ENCODE measurements around the gene TMEM127.

GRCh38 chr2:96208143-96209010, 57.4 kb downstream of the TMEM127 start, which contains the start of gene STARD7:
- peak; percentile 81; the same call in 1 of the 2 replicates for TF ChIP-seq TAF1 (IDR thresholded peaks at IDR 0.05; ENCODE audit: borderline replicate concordance, insufficient read depth, low read length)
- peak in 1 of 2 experiments; percentile 7; a peak in 1 of 4 replicates for TF ChIP-seq REST (IDR thresholded peaks at IDR 0.05; ENCODE audit: insufficient read depth in 1 of 2, low read depth in 2 of 2, low read length in 2 of 2)
- TF ChIP-seq POLR2AphosphoS5 (IDR thresholded peaks at IDR 0.05; ENCODE audit: low read depth, low read length), result peak; percentile 90
- TF ChIP-seq SIN3A (IDR thresholded peaks at IDR 0.05; ENCODE audit: borderline replicate concordance, insufficient read depth, low read length), result no peak
- TF ChIP-seq FOXP2 (optimal IDR thresholded peaks at IDR 0.05; ENCODE audit: borderline replicate concordance, extremely low read depth, extremely low read length, insufficient read depth), result peak; percentile 39

All from PFSK-1 (cell line).